GM18519 (cell line): ENCODE results near the gene FRMPD4.
"Not testable (repeated sequence)": the region's sequence is repeated elsewhere in the genome, so short reads cannot be mapped to it uniquely, and the experiment has no call there.

ENCODE experiments used
- ATAC-seq: cut with Tn5 transposase; IDR thresholded peaks from one replicate; pipeline ENCODE4 v1.9.1; 2021; ENCODE audit warnings: mild to moderate bottlenecking, moderate library complexity; ENCODE audit not compliant: unreplicated experiment, low FRiP score

The FRMPD4 gene

GRCh38 chrX:12138361-12139313 is at the start of gene FRMPD4:
Gene FRMPD4 (plus strand): TSS chrX:12138473. CDS start chrX:12138972, 499 bp downstream.
- no peak for ATAC-seq

- no peak for ATAC-seq
These were observed 48.5 kb upstream of the FRMPD4 start for GRCh38 chrX:12089740-12090139.

- no peak for ATAC-seq
These were observed 25.0 kb upstream of the FRMPD4 start for GRCh38 chrX:12113321-12113720.

- ATAC-seq, result no peak
These were observed 22.9 kb upstream of the FRMPD4 start for GRCh38 chrX:12115377-12115776.

GRCh38 chrX:12118134-12118533 is 20.1 kb upstream of the FRMPD4 start:
- no peak for ATAC-seq

GRCh38 chrX:12128017-12128416 is 10.3 kb upstream of the FRMPD4 start:
- no peak for ATAC-seq

- ATAC-seq, result no peak
These were observed 317 bp upstream of the FRMPD4 start for GRCh38 chrX:12137951-12138360.

- no peak for ATAC-seq
These were observed 1.8 kb downstream of the FRMPD4 start for GRCh38 chrX:12139934-12140611.

- ATAC-seq, result no peak
These were observed 3.2 kb downstream of the FRMPD4 start for GRCh38 chrX:12141511-12141910.

GRCh38 chrX:12142661-12143060 is 4.4 kb downstream of the FRMPD4 start:
- no peak for ATAC-seq

GRCh38 chrX:12145402-12145801 is 7.1 kb downstream of the FRMPD4 start:
- no peak for ATAC-seq

- ATAC-seq, result no peak
These were observed 11.6 kb downstream of the FRMPD4 start for GRCh38 chrX:12149670-12150407.

GRCh38 chrX:12153317-12153716 is 15.0 kb downstream of the FRMPD4 start:
- no peak for ATAC-seq

- ATAC-seq, result no peak
These were observed 15.5 kb downstream of the FRMPD4 start for GRCh38 chrX:12153741-12154140.

- ATAC-seq, result no peak
These were observed 21.5 kb downstream of the FRMPD4 start for GRCh38 chrX:12159799-12160198.

GRCh38 chrX:12162420-12162819 is 24.1 kb downstream of the FRMPD4 start:
- no peak for ATAC-seq

GRCh38 chrX:12164180-12164579 is 25.9 kb downstream of the FRMPD4 start:
- not testable (repeated sequence) for ATAC-seq

- ATAC-seq, result no peak
These were observed 32.5 kb downstream of the FRMPD4 start for GRCh38 chrX:12170755-12171154.

- no peak for ATAC-seq
These were observed 36.1 kb downstream of the FRMPD4 start for GRCh38 chrX:12174358-12174757.

- ATAC-seq, result no peak
These were observed 58.8 kb downstream of the FRMPD4 start for GRCh38 chrX:12197030-12197429.

GRCh38 chrX:12206413-12206812 is 68.1 kb downstream of the FRMPD4 start:
- ATAC-seq, result no peak
